Measurements from ENCODE around the gene PPIB. TPM values are rescaled to one million over a fixed set of nuclear protein-coding genes. Genes with fewer than 3 reads are reported as not detected.

PPIB gene
- total and polyA plus RNA-seq, 2 experiments from 2014 or later, result 398 to 870 TPM

GRCh38 chr15:64122936-64123351 lies 39.9 kb downstream of the PPIB start:
- Histone ChIP-seq H4K20me1 (replicated peaks; ENCODE audit: insufficient read depth) (no peaks in the 10 kb centered on the region), H3F3A (replicated peaks; ENCODE audit: low read depth) (no peaks in the 10 kb centered on the region), H3K4me2 (no peak overlapping the region), H3K4me3 (no peak overlapping the region), H3K27ac (ENCODE audit: low read depth) (no peak overlapping the region), H3K36me3 (ENCODE audit: insufficient read depth) (peaks cover 28% of the 10 kb centered on the region), H3K9me2 (ENCODE audit: insufficient read depth) (no peaks in the 10 kb centered on the region), H3K79me2 (replicated peaks; ENCODE audit: insufficient read depth) (no peaks in the 10 kb centered on the region), H3K27me3 (ENCODE audit: insufficient read depth) (no peaks in the 10 kb centered on the region), H2AFZ (no peak overlapping the region), H3K4me1 (ENCODE audit: insufficient read depth) (no peaks in the 10 kb centered on the region)
- Mint-ChIP-seq H3K4me3 (no peak overlapping the region), H3K9me3 (no peaks in the 10 kb centered on the region), H3K4me1 (no peaks in the 10 kb centered on the region), H3K36me3 (ENCODE audit: low read depth) (peaks cover 37% of the 10 kb centered on the region), H3K27me3 (ENCODE audit: insufficient read depth, low read depth, poor library complexity) (no peaks in the 10 kb centered on the region), H3K27ac (no peak overlapping the region)
- DNase-seq (ENCODE audit: low spot score) (no peak), ATAC-seq (no peak)
- TF ChIP-seq EZH2phosphoT487 (IDR thresholded peaks at IDR 0.05; ENCODE audit: unreplicated experiment) (no peak), REST (IDR thresholded peaks at IDR 0.05; ENCODE audit: unreplicated experiment) (no peak)

- peaks cover 26% of the 10 kb centered on the region for H3K36me3 ChIP-seq (ENCODE audit: insufficient read depth)
- H3K27ac ChIP-seq (ENCODE audit: low read depth), result no peak overlapping the region
- no peak overlapping the region for H3K4me2 ChIP-seq
- no peaks in the 10 kb centered on the region for H3K4me1 Mint-ChIP-seq
- no peaks in the 10 kb centered on the region for H3F3A ChIP-seq (replicated peaks; ENCODE audit: low read depth)
- H4K20me1 ChIP-seq (replicated peaks; ENCODE audit: insufficient read depth), result no peaks in the 10 kb centered on the region
- no peak overlapping the region for H2AFZ ChIP-seq
- H3K9me2 ChIP-seq (ENCODE audit: insufficient read depth), result no peaks in the 10 kb centered on the region
- no peaks in the 10 kb centered on the region for H3K27me3 ChIP-seq (ENCODE audit: insufficient read depth)
- DNase-seq (ENCODE audit: low spot score) (no peak), ATAC-seq (no peak)
- H3K4me3 Mint-ChIP-seq, result no peak overlapping the region
- H3K4me3 ChIP-seq, result no peak overlapping the region
- peaks cover 32% of the 10 kb centered on the region for H3K36me3 Mint-ChIP-seq (ENCODE audit: low read depth)
- H3K27ac Mint-ChIP-seq, result no peak overlapping the region
- no peaks in the 10 kb centered on the region for H3K4me1 ChIP-seq (ENCODE audit: insufficient read depth)
- no peaks in the 10 kb centered on the region for H3K79me2 ChIP-seq (replicated peaks; ENCODE audit: insufficient read depth)
- no peaks in the 10 kb centered on the region for H3K9me3 Mint-ChIP-seq
- H3K27me3 Mint-ChIP-seq (ENCODE audit: insufficient read depth, low read depth, poor library complexity), result no peaks in the 10 kb centered on the region
- TF ChIP-seq ZNF331 (CRISPR knock-in tag; IDR thresholded peaks at IDR 0.05; ENCODE audit: low read depth) (no peak), ETS1 (IDR thresholded peaks at IDR 0.05) (no peak), JUNB (IDR thresholded peaks at IDR 0.05; ENCODE audit: unreplicated experiment) (no peak), STAT1 (IDR thresholded peaks at IDR 0.05; ENCODE audit: unreplicated experiment) (no peak), ZNF462 (CRISPR knock-in tag; IDR thresholded peaks at IDR 0.05) (no peak), EZH2phosphoT487 (IDR thresholded peaks at IDR 0.05; ENCODE audit: unreplicated experiment) (no peak), EZH2 (IDR thresholded peaks at IDR 0.05; ENCODE audit: low read depth, unreplicated experiment) (no peak), NANOG (IDR thresholded peaks at IDR 0.05; ENCODE audit: borderline replicate concordance) (no peak), POLR2AphosphoS5 (IDR thresholded peaks at IDR 0.05; ENCODE audit: low read depth) (no peak)
Measured at GRCh38 chr15:64122444-64122843, 40.4 kb downstream of the PPIB start.
